HG03280 (cell line): Measurements from ENCODE around the gene CACNA1B.
"Not testable (repeated sequence)": the region's sequence is repeated elsewhere in the genome, so short reads cannot be mapped to it uniquely, and the experiment has no call there.

ENCODE experiments used
- ATAC-seq: cut with Tn5 transposase; IDR thresholded peaks from one replicate; pipeline ENCODE4 v1.9.1; 2021; ENCODE audit warnings: mild to moderate bottlenecking, moderate library complexity; ENCODE audit not compliant: unreplicated experiment

The CACNA1B gene

GRCh38 chr9:138010861-138011260, 133.3 kb downstream of the CACNA1B start:
- ATAC-seq = no peak

DNA sequence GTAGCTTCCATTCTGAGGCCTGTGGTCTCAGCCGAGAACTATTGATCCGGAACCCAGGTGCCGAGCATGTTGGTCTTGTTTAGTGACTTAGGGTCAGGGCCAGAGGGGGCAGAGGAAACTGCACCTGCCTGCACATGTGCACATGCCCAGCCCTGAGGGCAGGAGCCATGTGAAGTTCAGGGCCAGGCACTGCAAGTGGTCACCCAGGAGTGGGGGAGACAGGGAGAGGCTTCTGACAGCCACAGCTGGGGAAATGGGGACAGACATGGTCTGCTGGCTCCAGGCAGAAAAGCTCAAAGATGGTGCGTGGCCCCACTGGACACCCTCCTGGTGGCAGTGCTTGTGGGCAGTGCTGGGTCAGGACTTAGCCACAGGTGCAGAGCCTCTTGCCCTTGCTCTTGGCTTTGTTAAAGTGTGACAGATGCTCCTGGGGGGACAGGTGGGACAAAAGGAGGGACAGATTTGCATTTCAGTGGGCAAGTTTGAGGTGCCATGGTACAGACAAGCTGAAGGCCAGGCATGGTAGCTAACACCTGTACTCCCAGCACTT, 134.4 kb downstream of the CACNA1B start:
- no peak for ATAC-seq

DNA sequence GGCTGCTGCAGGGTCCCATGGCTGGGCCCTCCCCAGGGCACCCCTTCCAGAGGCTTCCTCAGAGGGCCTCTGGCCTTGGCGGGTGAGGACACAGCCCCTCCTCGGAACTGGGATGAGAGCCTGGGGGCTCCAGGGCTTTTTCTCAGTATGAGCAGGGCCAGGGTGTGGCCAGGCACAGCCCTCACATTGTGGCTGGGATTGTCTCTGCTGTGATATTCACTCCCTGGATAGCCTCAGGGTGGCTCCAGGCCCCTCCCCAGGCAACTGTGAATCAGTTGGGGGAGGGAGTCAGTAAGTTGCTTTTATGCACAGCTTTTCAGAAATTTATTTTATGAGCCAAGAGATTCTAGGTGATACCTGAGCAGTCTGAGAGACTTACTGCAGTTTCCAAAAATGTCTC, 135.7 kb downstream of the CACNA1B start:
- ATAC-seq = no peak

GRCh38 chr9:138013836-138014562, 136.4 kb downstream of the CACNA1B start:
- no peak for ATAC-seq

DNA sequence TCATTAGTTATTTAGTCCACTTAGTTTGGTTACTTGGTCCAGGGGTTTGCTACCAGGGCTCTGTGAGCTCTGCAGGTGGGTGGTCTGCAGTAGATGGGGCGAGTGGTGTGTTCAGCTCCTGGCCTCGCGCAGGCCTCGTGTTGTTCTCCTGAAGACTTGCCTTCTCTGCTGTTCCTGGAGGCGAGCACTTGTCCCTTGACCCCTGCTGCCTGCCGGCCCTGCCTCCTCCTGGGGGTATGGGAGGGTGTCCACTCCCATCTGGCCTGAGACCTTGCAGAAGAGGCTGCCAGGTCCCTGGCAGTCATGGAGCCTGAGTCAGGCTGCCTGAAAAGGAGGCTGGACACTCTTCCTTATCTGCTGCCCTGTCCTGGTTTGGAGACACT, 137.0 kb downstream of the CACNA1B start:
- no peak for ATAC-seq

- ATAC-seq = no peak
These were observed 137.6 kb downstream of the CACNA1B start for GRCh38 chr9:138015021-138015829.

DNA sequence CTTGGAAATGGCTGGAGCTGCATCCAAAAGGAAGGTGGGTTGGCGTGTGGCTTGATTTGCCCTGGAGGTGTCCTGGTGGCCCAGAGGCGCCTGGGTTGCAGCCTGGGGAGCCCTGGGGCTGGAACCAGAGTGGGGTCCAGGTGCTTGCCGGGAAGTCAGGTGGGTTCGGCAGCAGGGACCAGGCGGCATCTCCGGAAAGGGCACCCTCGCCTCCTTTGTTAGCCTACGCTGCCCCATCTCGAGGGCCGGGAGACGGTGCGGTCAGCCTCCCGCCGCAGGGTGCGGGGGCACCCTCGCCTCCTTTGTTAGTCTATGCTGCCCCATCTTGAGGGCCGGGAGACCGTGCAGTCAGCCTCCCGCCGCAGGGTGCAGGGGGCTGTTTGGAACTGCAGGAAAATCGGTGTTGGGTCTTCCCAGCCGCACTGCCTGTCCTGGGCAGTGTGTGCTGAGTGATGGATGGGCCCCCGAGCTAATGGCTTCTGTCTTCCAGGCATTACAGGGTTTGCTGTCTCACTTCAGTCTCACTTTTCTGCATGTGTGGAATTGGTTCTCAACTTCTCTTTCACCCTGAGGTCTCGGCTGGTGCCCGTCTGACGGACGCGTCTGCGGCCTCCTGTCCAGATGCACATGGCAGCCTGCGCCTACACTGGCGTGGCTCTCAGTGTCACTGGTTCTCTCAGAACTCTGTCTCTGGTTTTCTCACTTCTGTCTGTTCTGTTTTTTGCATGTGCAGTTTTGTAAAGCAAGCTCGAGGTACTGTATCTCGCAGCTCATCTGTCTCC, 139.0 kb downstream of the CACNA1B start:
- ATAC-seq = no peak

DNA sequence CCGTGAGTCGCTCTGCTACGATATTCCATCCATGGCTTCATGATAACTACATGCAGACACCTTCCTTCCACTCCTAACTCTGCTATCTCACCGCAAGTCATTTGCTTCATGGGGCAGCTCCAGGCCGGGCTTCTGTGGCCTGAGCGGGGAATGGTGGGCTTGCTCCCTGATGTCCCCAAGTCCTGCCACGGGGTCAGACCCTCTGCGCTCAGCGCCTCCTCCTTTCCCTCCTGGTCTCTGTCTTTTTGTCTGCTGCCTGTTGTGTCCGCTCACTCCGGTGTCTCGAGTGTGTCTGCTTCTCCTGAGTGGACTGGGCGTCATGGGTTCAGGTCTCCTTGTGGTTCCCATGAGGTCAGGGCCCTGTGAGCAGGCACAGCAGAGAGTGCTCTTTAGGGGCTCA, 139.6 kb downstream of the CACNA1B start:
- ATAC-seq = no peak

- ATAC-seq = not testable (repeated sequence)
These were observed 141.9 kb downstream of the CACNA1B start for GRCh38 chr9:138019514-138019913.

- no peak for ATAC-seq
These were observed 142.7 kb downstream of the CACNA1B start for GRCh38 chr9:138020120-138020794.

DNA sequence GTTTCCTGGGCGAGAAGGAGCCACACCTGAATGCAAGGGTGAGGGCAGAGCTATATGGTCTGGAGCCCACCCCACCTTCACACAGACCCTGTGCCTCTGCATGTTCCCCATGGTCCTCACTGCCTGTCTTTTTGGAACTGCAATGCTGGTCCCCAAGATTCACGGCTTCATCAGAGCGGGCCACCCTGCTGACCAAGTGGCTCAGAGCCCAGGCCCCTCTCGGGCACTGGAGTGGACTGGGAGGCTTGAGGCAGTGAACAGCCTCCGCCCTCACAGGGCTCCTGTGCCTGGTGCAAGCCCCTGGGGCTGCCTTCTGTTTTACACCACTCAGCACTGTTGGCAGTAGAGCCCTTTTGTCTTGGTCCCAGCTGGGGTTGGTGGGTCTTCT, 143.2 kb downstream of the CACNA1B start:
- ATAC-seq = no peak

DNA sequence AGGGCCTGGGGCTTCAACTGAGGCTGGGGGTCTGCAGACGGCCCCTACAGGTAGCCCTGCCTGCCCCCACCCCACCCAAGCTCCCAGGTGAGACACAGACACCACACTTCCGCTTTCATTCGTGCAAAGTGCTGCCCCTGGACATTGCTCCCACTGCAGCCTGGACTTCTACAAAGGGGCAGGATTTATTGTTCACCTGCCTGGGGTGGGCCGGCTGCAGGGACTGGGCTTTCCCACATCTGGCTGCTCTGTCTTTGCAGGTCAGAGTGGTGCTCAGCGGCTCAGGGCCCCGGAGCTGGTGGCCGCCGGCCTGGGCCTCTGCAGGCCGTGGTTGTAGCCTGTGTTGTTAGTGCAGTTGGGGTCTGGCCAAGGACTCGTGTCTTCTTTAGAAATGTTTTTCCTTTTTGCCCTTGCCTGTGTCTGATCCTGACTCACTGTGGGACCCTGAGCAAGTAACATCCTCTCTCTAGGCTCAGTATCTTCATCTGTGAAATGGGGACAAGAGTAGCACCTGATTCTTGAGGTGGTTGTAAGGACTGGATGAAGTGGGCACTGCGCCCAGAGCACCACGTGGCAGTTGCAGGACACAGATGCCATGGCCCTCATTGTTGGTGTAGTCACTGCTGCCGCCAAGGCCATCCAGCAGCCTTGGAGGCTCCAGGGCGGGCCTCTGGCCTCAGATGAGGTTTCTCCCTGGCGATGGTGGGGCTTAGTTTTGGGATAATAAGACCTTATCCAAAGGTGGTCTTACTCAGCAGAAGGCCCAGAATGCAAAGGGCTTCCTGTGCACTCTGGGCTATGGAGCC, 143.9 kb downstream of the CACNA1B start:
- ATAC-seq = no peak

DNA sequence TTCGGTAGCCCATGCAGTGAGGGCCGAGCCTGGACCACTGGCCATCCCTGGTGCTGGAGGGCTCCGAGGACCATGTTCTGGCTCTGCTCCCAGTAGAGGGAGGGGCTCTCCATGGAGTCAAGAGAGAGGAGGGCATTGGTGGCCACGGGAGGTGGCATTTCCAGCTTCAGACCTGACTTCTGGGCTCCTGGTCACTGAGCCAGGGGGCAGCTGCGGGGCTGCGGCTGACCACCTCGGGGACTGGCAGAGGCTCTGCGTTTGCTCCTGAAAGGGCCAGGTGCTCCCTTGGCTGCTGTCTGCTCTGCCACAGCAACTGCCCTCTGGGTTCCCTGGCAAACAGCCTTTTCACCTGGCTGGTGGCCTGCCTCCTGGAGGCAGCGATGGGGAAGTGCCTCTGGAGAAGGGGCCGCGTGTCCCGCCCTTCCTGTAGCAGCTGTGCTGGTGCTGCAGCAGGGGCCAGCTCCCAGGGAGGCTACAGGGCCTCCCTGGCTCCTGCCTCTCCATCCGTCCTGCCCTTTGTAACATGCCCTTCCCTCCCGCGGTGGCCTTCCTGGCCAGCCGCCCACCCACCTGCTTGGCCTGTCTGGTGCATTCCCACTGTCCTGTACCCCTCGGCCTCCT, 144.6 kb downstream of the CACNA1B start:
- no peak for ATAC-seq

GRCh38 chr9:138022756-138023393, 145.3 kb downstream of the CACNA1B start:
- ATAC-seq = no peak

DNA sequence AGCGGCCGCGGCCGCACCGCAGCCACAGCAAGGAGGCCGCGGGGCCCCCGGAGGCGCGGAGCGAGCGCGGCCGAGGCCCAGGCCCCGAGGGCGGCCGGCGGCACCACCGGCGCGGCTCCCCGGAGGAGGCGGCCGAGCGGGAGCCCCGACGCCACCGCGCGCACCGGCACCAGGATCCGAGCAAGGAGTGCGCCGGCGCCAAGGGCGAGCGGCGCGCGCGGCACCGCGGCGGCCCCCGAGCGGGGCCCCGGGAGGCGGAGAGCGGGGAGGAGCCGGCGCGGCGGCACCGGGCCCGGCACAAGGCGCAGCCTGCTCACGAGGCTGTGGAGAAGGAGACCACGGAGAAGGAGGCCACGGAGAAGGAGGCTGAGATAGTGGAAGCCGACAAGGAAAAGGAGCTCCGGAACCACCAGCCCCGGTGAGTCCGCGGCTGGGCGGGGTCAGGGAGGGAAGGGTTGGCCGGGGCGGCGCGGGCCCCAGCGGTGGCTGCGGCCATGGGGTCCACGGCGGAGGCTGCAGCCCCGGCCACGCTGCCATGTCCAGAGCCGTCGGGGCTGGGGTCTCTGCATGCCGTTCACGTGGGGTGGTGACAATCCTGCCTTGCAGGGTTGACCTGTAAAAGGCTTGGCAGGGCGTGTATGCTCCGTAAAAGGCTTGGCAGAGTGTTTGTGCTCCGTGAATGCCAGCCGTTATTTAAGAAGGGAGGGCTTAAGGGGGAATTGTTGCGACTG, 146.0 kb downstream of the CACNA1B start:
- no peak for ATAC-seq

- no peak for ATAC-seq
These were observed 146.5 kb downstream of the CACNA1B start for GRCh38 chr9:138024131-138024530.

GRCh38 chr9:138024831-138025291, 147.3 kb downstream of the CACNA1B start:
- ATAC-seq = no peak

DNA sequence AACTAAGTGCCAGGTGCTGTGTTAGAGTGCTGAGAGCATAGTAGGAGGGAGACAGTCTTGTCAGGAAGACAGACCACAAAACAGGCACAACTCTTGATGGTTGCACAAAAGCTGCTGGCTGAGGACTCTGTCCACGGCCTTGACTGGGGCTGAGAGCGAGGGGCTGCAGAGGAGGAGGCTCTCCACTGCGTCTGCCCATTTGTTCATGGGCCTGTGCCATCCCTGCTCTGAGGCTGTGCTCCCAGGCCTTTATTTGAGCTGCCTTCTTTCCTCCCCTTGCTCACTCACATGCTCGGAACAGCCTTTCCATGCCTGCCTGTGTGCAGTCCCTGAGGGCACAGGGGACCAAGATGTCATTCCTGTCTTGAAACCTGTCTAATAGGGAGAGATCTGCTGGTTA, 147.8 kb downstream of the CACNA1B start:
- ATAC-seq = no peak
